ENCODE data around the gene POU6F2.

- no peak for TF ChIP-seq ETV6 (CRISPR knock-in tag; IDR thresholded peaks at IDR 0.05)
- no peak for TF ChIP-seq FOXP1 (CRISPR knock-in tag; IDR thresholded peaks at IDR 0.05; ENCODE audit: borderline replicate concordance)
- TF ChIP-seq SMAD3 (CRISPR knock-in tag; IDR thresholded peaks at IDR 0.05; ENCODE audit: borderline replicate concordance): no peak
- no peak for TF ChIP-seq CTCF (IDR thresholded peaks at IDR 0.05)
- TF ChIP-seq E2F4 (CRISPR knock-in tag; IDR thresholded peaks at IDR 0.05; ENCODE audit: borderline replicate concordance, low read depth): no peak
Observed at GRCh38 chr7:39249635-39250152, 272.0 kb downstream of the POU6F2 start.
